Fibroblast of gingiva (primary cell): Measurements from ENCODE around the gene SMYD5.

Experiments
- DNase-seq: peaks from one replicate; pipeline ENCODE4 v3.0.0-alpha.2; 2011; ENCODE audit warnings: low read depth

Gene SMYD5

GRCh38 chr2:73208258-73208657, 5.8 kb upstream of the SMYD5 start:
- DNase-seq = no peak

- no peak for DNase-seq
These were observed 4.0 kb upstream of the SMYD5 start for GRCh38 chr2:73210019-73210418.

- no peak for DNase-seq
These were observed 3.3 kb upstream of the SMYD5 start for GRCh38 chr2:73210696-73211095.

- DNase-seq = no peak
These were observed 2.0 kb upstream of the SMYD5 start for GRCh38 chr2:73212098-73212447.

- peak; percentile 90 for DNase-seq
These were observed 1.4 kb upstream of the SMYD5 start for GRCh38 chr2:73212448-73213176.

GRCh38 chr2:73215254-73215653, 1.2 kb downstream of the SMYD5 start:
- no peak for DNase-seq

GRCh38 chr2:73217160-73217559, 3.1 kb downstream of the SMYD5 start:
- no peak for DNase-seq

- DNase-seq = no peak
These were observed 3.8 kb downstream of the SMYD5 start for GRCh38 chr2:73217826-73218225.

GRCh38 chr2:73218298-73218697, 4.3 kb downstream of the SMYD5 start:
- peak; percentile 72 for DNase-seq

GRCh38 chr2:73223821-73224220, 9.8 kb downstream of the SMYD5 start:
- no peak for DNase-seq

- DNase-seq = no peak
These were observed 11.7 kb downstream of the SMYD5 start for GRCh38 chr2:73225513-73226360.

GRCh38 chr2:73227086-73227485, 13.0 kb downstream of the SMYD5 start:
- DNase-seq = no peak

GRCh38 chr2:73228631-73229030, 14.6 kb downstream of the SMYD5 start:
- no peak for DNase-seq

GRCh38 chr2:73232403-73233153, 18.5 kb downstream of the SMYD5 start:
- DNase-seq = no peak

- DNase-seq = peak; percentile 100
These were observed 19.3 kb downstream of the SMYD5 start, which contains the start of gene PRADC1 for GRCh38 chr2:73233154-73233931. Gene PRADC1 (minus strand): TSS chr2:73233239. CDS start chr2:73233160, 79 bp downstream.

GRCh38 chr2:73233932-73234832, 20.1 kb downstream of the SMYD5 start, which contains the start of gene CCT7:
Gene CCT7 (plus strand): TSS chr2:73234308. CDS start chr2:73234379, 71 bp downstream.
- DNase-seq = peak; percentile 90

- no peak for DNase-seq
These were observed 21.4 kb downstream of the SMYD5 start for GRCh38 chr2:73235315-73236028.

- DNase-seq = no peak
These were observed 23.1 kb downstream of the SMYD5 start for GRCh38 chr2:73237168-73237567.

GRCh38 chr2:73238149-73238548, 24.1 kb downstream of the SMYD5 start:
- no peak for DNase-seq

- no peak for DNase-seq
These were observed 24.9 kb downstream of the SMYD5 start for GRCh38 chr2:73238976-73239375.
